WTC11 (cell line): ENCODE data around the gene NFS1.
"Not testable (repeated sequence)": the region's sequence is repeated elsewhere in the genome, so short reads cannot be mapped to it uniquely, and the experiment has no call there.

Experiments
- AFF4 ChIP-seq: sonication (generic); formaldehyde crosslinking; IDR thresholded peaks from 2 replicates; pipeline ENCODE4 v1.8.1; 2023; ENCODE audit warnings: mild to moderate bottlenecking, missing genetic modification reagents, borderline replicate concordance
- CTCF ChIP-seq: fragments of 200-600 bp; IDR thresholded peaks from 2 replicates; pipeline ENCODE4 v1.8.0; 2022; ENCODE audit warnings: antibody characterized with exemption
- EMX1 ChIP-seq: fragments of 250-450 bp; sonication (Bioruptor Pico); IDR thresholded peaks from 2 replicates; pipeline ENCODE4 v1.8.0; 2021; ENCODE audit warnings: mild to moderate bottlenecking
- KAT7 ChIP-seq: sonication (generic); formaldehyde crosslinking; IDR thresholded peaks from 2 replicates; pipeline ENCODE4 v1.8.1; 2023; ENCODE audit warnings: missing genetic modification reagents, mild to moderate bottlenecking, borderline replicate concordance
- MAX ChIP-seq: sonication (generic); formaldehyde crosslinking; IDR thresholded peaks from 2 replicates; pipeline ENCODE4 v1.8.0; 2022; ENCODE audit warnings: mild to moderate bottlenecking, missing genetic modification reagents
- NR3C1 ChIP-seq: sonication (generic); formaldehyde crosslinking; conservative IDR thresholded peaks from 2 replicates; pipeline ENCODE4 v1.8.1; 2023; ENCODE audit warnings: low read depth, mild to moderate bottlenecking, missing genetic modification reagents
- RORB ChIP-seq: fragments of 250-450 bp; sonication (Bioruptor Pico); IDR thresholded peaks from 2 replicates; pipeline ENCODE4 v1.9.0; 2021; ENCODE audit warnings: mild to moderate bottlenecking
- TCF7 ChIP-seq: sonication (generic); formaldehyde crosslinking; IDR thresholded peaks from 2 replicates; pipeline ENCODE4 v1.8.0; 2022; ENCODE audit warnings: mild to moderate bottlenecking, low read depth, missing genetic modification reagents, moderate library complexity
- USF2 ChIP-seq: sonication (generic); formaldehyde crosslinking; IDR thresholded peaks from 2 replicates; pipeline ENCODE4 v1.8.1; 2023; ENCODE audit warnings: mild to moderate bottlenecking, missing genetic modification reagents, moderate library complexity
- ZBTB21 ChIP-seq: sonication (generic); formaldehyde crosslinking; IDR thresholded peaks from 2 replicates; pipeline ENCODE4 v1.8.1; 2023; ENCODE audit warnings: mild to moderate bottlenecking, missing genetic modification reagents, borderline replicate concordance
- ZNF232 ChIP-seq: sonication (generic); formaldehyde crosslinking; IDR thresholded peaks from 2 replicates; pipeline ENCODE4 v1.8.0; 2022; ENCODE audit warnings: mild to moderate bottlenecking, missing genetic modification reagents
- ZNF263 ChIP-seq: sonication (generic); formaldehyde crosslinking; IDR thresholded peaks from 2 replicates; pipeline ENCODE4 v1.8.1; 2022; ENCODE audit warnings: low read depth, mild to moderate bottlenecking, moderate library complexity, missing genetic modification reagents
- ZNF532 ChIP-seq: fragments of 250-450 bp; sonication (Bioruptor Pico); IDR thresholded peaks from 2 replicates; pipeline ENCODE4 v1.9.0; 2021; ENCODE audit warnings: mild to moderate bottlenecking, borderline replicate concordance

- not testable (repeated sequence) for TF ChIP-seq TCF7 (CRISPR knock-in tag); NR3C1 (CRISPR knock-in tag); ZNF532 (CRISPR knock-in tag); CTCF; EMX1 (CRISPR knock-in tag); ZNF232; RORB; AFF4 (CRISPR knock-in tag); MAX; USF2; ZBTB21 (CRISPR knock-in tag); KAT7; ZNF263 (CRISPR knock-in tag)
Observed at GRCh38 chr20:35723275-35723639, 24.1 kb upstream of the NFS1 start.
